Measurements from ENCODE around the gene MFSD2A. TPM values are rescaled to one million over a fixed set of nuclear protein-coding genes. Genes with fewer than 3 reads are reported as not detected.
"Not testable (repeated sequence)": the region's sequence is repeated elsewhere in the genome, so short reads cannot be mapped to it uniquely, and the experiment has no call there.

Gene MFSD2A
- polyA plus RNA-seq, 1 of the 3 experiments (the other 2 are of a cell fraction), result 6.3 TPM

DNA sequence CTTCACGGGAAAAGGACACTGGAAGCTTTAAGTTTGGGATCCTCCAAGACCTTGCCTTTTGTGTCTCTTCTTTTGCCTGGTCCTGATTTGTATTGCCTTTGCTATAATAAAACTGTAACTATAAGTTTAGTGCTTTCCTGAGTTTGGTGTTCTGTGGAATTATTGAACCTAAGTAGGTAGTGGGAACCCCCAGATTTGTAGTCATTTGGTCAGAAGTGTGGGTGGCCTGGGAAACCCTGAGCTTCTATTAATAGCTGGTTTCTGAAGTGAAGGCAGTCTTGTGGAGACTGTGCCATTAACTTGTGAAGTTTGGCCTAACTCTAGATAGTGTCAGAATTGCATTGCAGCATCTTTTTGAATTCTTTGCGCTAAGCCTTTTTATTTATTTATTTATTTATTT lies 46.4 kb upstream of the MFSD2A start (continued):
- TF ChIP-seq, protein P1, sequence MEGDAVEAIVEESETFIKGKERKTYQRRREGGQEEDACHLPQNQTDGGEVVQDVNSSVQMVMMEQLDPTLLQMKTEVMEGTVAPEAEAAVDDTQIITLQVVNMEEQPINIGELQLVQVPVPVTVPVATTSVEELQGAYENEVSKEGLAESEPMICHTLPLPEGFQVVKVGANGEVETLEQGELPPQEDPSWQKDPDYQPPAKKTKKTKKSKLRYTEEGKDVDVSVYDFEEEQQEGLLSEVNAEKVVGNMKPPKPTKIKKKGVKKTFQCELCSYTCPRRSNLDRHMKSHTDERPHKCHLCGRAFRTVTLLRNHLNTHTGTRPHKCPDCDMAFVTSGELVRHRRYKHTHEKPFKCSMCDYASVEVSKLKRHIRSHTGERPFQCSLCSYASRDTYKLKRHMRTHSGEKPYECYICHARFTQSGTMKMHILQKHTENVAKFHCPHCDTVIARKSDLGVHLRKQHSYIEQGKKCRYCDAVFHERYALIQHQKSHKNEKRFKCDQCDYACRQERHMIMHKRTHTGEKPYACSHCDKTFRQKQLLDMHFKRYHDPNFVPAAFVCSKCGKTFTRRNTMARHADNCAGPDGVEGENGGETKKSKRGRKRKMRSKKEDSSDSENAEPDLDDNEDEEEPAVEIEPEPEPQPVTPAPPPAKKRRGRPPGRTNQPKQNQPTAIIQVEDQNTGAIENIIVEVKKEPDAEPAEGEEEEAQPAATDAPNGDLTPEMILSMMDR (IDR thresholded peaks at IDR 0.05), result no peak
- no peak for TF ChIP-seq EP300 (IDR thresholded peaks at IDR 0.05; ENCODE audit: borderline replicate concordance in 1 of 2, low read depth in 1 of 2, low read length in 1 of 2)
- TF ChIP-seq RXRA (IDR thresholded peaks at IDR 0.05; ENCODE audit: borderline replicate concordance, low read depth), result no peak
- TF ChIP-seq POLR2AphosphoS5 (IDR thresholded peaks at IDR 0.05; ENCODE audit: low read depth, low read length), result no peak
- no peak for TF ChIP-seq GABPA (IDR thresholded peaks at IDR 0.05; ENCODE audit: low read depth)
- TF ChIP-seq NFIC (IDR thresholded peaks at IDR 0.05; ENCODE audit: borderline replicate concordance), result no peak
- no peak for TF ChIP-seq FOXJ3 (CRISPR knock-in tag; IDR thresholded peaks at IDR 0.05)
- no peak for TF ChIP-seq RFX5 (IDR thresholded peaks at IDR 0.05; ENCODE audit: low read length)

DNA sequence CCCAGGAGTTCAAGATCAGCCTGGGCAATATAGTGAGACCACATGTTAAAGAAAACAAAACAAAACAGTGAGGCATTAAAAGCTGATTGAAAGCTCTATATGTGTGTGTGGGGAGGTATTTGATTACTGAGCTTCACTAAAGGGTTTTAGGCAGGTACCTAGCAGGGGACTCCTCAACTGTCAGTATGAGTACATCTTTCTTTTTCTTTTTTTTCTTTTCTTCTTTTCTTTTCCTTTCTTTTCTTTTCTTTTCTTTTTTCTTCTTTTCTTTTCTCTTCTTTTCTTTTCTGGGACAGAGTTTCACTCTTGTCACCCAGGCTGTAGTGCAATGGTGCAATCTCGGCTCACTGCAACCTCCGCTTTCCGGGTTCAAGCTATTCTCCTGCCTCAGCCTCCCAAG lies 44.7 kb upstream of the MFSD2A start:
- Histone ChIP-seq H3F3A (replicated peaks; ENCODE audit: insufficient read depth) (no peaks in the 10 kb centered on the region), H4K20me1 (ENCODE audit: insufficient read depth) (no peaks in the 10 kb centered on the region), H3K9ac (no peak overlapping the region), H2AFZ (ENCODE audit: low read depth) (no peak overlapping the region), H3K9me2 (no peaks in the 10 kb centered on the region), H3K27me3 (ENCODE audit: insufficient read depth) (no peaks in the 10 kb centered on the region), H3K36me3 (replicated peaks in 1 of 2; ENCODE audit: control insufficient read depth in 1 of 2, insufficient read depth in 2 of 2, low read length in 1 of 2) (no peaks in the 10 kb centered on the region), H3K79me2 (ENCODE audit: insufficient read depth) (no peaks in the 10 kb centered on the region), H3K9me3 (no peaks in the 10 kb centered on the region), H3K4me3 (ENCODE audit: low read depth in 2 of 2, low read length in 1 of 2) (no peak overlapping the region), H3K4me2 (no peak overlapping the region), H3K4me1 (ENCODE audit: control insufficient read depth in 1 of 2, insufficient read depth in 2 of 2, low read depth in 1 of 2, low read length in 1 of 2) (no peaks in the 10 kb centered on the region), H3K27ac (ENCODE audit: low read depth in 2 of 2, low read length in 1 of 2) (no peak overlapping the region)
- no peak for DNase-seq
- TF ChIP-seq TCF12 (IDR thresholded peaks at IDR 0.05) (no peak), FOXJ3 (CRISPR knock-in tag; IDR thresholded peaks at IDR 0.05) (no peak), RAD21 (IDR thresholded peaks at IDR 0.05; ENCODE audit: low read length) (no peak), MEF2A (IDR thresholded peaks at IDR 0.05; ENCODE audit: borderline replicate concordance, low read depth) (no peak), GABPA (IDR thresholded peaks at IDR 0.05; ENCODE audit: low read depth) (no peak), NFIC (IDR thresholded peaks at IDR 0.05; ENCODE audit: borderline replicate concordance) (no peak), RFX5 (IDR thresholded peaks at IDR 0.05; ENCODE audit: low read length) (no peak)
- TF ChIP-seq, protein P2, sequence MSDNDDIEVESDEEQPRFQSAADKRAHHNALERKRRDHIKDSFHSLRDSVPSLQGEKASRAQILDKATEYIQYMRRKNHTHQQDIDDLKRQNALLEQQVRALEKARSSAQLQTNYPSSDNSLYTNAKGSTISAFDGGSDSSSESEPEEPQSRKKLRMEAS (IDR thresholded peaks at IDR 0.05; ENCODE audit: low read depth), result no peak
- TF ChIP-seq, protein P3, sequence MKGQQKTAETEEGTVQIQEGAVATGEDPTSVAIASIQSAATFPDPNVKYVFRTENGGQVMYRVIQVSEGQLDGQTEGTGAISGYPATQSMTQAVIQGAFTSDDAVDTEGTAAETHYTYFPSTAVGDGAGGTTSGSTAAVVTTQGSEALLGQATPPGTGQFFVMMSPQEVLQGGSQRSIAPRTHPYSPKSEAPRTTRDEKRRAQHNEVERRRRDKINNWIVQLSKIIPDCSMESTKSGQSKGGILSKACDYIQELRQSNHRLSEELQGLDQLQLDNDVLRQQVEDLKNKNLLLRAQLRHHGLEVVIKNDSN (IDR thresholded peaks at IDR 0.05; ENCODE audit: borderline replicate concordance, low read depth), result no peak
- TF ChIP-seq, protein P4, sequence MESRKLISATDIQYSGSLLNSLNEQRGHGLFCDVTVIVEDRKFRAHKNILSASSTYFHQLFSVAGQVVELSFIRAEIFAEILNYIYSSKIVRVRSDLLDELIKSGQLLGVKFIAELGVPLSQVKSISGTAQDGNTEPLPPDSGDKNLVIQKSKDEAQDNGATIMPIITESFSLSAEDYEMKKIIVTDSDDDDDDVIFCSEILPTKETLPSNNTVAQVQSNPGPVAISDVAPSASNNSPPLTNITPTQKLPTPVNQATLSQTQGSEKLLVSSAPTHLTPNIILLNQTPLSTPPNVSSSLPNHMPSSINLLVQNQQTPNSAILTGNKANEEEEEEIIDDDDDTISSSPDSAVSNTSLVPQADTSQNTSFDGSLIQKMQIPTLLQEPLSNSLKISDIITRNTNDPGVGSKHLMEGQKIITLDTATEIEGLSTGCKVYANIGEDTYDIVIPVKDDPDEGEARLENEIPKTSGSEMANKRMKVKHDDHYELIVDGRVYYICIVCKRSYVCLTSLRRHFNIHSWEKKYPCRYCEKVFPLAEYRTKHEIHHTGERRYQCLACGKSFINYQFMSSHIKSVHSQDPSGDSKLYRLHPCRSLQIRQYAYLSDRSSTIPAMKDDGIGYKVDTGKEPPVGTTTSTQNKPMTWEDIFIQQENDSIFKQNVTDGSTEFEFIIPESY (IDR thresholded peaks at IDR 0.05; ENCODE audit: borderline replicate concordance, low read depth), result no peak
- TF ChIP-seq, protein P5, sequence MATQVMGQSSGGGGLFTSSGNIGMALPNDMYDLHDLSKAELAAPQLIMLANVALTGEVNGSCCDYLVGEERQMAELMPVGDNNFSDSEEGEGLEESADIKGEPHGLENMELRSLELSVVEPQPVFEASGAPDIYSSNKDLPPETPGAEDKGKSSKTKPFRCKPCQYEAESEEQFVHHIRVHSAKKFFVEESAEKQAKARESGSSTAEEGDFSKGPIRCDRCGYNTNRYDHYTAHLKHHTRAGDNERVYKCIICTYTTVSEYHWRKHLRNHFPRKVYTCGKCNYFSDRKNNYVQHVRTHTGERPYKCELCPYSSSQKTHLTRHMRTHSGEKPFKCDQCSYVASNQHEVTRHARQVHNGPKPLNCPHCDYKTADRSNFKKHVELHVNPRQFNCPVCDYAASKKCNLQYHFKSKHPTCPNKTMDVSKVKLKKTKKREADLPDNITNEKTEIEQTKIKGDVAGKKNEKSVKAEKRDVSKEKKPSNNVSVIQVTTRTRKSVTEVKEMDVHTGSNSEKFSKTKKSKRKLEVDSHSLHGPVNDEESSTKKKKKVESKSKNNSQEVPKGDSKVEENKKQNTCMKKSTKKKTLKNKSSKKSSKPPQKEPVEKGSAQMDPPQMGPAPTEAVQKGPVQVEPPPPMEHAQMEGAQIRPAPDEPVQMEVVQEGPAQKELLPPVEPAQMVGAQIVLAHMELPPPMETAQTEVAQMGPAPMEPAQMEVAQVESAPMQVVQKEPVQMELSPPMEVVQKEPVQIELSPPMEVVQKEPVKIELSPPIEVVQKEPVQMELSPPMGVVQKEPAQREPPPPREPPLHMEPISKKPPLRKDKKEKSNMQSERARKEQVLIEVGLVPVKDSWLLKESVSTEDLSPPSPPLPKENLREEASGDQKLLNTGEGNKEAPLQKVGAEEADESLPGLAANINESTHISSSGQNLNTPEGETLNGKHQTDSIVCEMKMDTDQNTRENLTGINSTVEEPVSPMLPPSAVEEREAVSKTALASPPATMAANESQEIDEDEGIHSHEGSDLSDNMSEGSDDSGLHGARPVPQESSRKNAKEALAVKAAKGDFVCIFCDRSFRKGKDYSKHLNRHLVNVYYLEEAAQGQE (IDR thresholded peaks at IDR 0.05; ENCODE audit: low read depth, low read length), result no peak
- ChIA-PET CTCF (interaction anchor here (0.9 to 2.6 kb wide), 7 partner anchors 8 to 122 kb away, joined by 3 to 16 read pairs (median 6); partner anchors contain the start of gene MYCL), POLR2A (interaction anchor here (0.7 kb wide), 1 partner anchor 14 kb away, joined by 3 read pairs; no protein-coding TSS in a partner anchor)
- WGBS (ENCODE audit: low lambda C conversion rate), result 94% methylated on average over 3 of the region's 3 CpGs

DNA sequence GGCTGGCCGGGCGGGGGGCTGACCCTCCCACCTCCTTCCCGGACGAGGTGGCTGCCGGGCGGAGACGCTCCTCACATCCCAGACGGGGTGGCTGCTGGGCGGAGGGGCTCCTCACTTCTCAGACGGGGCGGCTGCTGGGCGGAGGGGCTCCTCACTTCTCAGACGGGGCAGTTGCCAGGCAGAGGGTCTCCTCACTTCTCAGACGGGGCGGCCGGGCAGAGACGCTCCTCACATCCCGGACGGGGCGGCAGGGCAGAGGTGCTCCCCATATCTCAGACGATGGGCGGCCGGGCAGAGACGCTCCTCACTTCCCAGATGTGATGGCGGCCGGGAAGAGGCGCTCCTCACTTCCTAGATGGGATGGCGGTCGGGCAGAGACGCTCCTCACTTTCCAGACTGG lies 41.8 kb upstream of the MFSD2A start:
- CTCF ChIA-PET; H3K4me2 ChIP-seq; H3K36me3 ChIP-seq (replicated peaks in 1 of 2; ENCODE audit: control insufficient read depth in 1 of 2, insufficient read depth in 2 of 2, low read length in 1 of 2); H3K9ac ChIP-seq; H3K27me3 ChIP-seq (ENCODE audit: insufficient read depth); H4K20me1 ChIP-seq (ENCODE audit: insufficient read depth); H3K9me2 ChIP-seq; H3K27ac ChIP-seq (ENCODE audit: low read depth in 2 of 2, low read length in 1 of 2); H3K9me3 ChIP-seq; H3F3A ChIP-seq (replicated peaks; ENCODE audit: insufficient read depth); H3K79me2 ChIP-seq (ENCODE audit: insufficient read depth); POLR2A ChIA-PET; H3K4me1 ChIP-seq (ENCODE audit: control insufficient read depth in 1 of 2, insufficient read depth in 2 of 2, low read depth in 1 of 2, low read length in 1 of 2); DNase-seq; H3K4me3 ChIP-seq (ENCODE audit: low read depth in 2 of 2, low read length in 1 of 2); H2AFZ ChIP-seq (ENCODE audit: low read depth): not testable (repeated sequence)
- WGBS (ENCODE audit: low lambda C conversion rate), result no CpG with 5 or more reads among the region's 30 CpGs

Measured in SK-N-SH (cell line).